HG03139 (cell line): ENCODE measurements around the gene CRTC3.

Experiments
- ATAC-seq: cut with Tn5 transposase; IDR thresholded peaks from one replicate; pipeline ENCODE4 v1.9.1; 2021; ENCODE audit not compliant: unreplicated experiment

The CRTC3 gene

DNA sequence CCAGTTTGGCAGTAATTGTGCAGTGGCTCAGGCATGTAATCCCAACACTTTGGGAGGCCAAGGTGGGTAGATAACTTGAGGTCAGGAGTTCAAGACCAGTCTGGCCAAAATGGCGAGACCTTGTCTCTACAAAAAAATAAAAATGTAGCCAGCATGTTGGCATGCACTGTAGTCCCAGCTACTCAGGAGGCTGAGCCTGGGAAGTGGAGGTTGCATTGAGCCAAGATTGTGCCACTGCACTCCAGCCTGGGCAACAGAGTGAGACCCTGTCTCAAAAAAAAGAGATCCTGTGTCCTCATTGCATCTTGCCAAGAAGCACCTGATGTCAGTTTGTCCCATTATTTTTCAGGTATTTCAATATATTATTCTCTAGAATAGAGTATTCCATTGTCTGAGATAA, 61.8 kb downstream of the CRTC3 start:
- ATAC-seq, result no peak

DNA sequence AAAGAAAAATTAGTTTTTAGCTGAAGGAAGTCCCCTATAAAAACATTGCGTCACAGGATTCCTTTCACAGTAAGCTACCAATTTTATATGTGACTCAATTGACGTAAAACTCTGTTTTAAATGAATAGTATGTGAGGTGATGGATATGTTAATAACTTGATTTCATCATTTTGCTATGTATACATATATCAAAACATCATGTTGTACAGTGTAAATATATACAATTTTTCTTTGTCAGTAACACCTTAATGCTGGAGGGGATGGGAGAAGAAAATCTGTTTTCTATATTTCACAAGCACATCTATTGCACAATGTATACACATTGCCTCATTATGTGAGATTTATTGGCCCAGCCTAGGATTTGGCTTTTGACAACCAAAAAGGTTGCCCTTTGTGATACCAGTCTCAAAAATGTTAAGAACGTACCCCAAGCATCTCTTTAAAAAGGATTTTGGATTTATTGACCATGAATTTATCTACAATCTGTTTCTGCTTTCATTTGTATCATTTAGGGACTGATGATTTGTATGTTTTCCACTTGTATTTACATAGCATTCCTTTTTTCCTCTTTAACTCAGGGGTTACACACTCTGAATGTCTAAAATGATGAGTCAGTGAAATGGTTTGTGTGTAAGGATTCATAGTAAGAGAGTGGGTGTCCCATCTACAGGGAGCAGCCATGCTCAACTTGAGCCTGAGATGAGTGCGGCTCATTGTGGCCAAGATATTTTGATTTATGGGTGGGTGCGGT, 62.6 kb downstream of the CRTC3 start:
- no peak for ATAC-seq

- no peak for ATAC-seq
Measured at GRCh38 chr15:90593499-90594158, 63.9 kb downstream of the CRTC3 start.

- peak; percentile 36 for ATAC-seq
Measured at GRCh38 chr15:90594301-90594738, 64.6 kb downstream of the CRTC3 start.

DNA sequence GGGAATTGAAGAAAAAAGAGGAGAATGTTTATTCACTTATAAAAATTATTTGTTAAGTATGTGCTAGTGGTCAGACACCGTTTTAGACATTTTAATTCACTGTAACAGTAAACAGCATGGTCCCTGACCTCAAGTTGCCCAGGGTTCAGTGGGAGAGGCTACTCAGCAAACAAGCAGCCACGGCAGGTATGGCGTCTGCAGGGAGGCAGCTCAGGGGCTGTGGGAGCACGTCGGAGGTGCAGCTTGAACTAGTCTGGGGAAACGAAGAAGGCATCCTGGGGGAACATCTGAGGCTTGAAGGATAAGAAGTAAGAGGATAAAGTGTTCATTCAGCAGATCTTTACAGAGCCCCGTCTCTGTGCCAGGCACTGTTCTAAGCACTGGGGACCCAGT, 66.0 kb downstream of the CRTC3 start:
- peak; percentile 26 for ATAC-seq

DNA sequence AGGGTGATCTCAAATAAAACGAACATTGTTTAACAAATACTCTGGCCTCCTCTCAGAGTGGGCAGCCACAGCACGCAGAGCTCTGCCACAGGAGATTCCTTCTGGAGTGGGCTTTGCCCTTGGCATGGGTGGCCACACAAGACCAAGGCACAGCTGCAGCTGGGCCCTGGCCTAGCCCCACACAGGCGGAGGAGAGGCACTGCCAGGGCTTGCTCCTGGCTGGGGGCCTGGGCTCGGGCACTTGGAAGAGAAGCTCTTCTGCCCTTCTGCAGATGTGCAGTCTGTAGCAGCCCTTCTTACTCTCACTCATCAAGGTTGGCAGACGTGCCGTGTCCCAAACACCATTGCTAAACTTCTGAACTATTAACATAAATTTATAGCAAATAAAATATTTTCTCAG, 67.2 kb downstream of the CRTC3 start:
- ATAC-seq, result no peak

DNA sequence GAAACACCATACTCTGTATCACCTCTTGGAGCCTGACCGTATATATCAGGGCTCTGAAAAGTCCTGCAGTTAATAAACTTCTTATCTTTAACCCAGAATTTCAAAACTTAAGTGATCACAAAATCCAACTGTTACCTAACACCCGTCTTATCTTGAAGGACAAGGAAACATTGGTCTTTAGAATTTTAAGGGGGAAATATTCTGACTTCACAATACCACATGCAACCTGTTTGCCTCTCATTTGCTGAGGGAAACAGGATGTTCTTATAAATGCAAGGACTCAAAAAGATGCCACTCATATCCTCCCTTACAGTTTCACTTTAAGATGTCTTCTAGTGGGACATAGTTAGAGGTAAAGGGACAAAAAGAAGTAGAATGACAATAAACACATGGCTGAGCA, 67.9 kb downstream of the CRTC3 start:
- peak; percentile 15 for ATAC-seq

DNA sequence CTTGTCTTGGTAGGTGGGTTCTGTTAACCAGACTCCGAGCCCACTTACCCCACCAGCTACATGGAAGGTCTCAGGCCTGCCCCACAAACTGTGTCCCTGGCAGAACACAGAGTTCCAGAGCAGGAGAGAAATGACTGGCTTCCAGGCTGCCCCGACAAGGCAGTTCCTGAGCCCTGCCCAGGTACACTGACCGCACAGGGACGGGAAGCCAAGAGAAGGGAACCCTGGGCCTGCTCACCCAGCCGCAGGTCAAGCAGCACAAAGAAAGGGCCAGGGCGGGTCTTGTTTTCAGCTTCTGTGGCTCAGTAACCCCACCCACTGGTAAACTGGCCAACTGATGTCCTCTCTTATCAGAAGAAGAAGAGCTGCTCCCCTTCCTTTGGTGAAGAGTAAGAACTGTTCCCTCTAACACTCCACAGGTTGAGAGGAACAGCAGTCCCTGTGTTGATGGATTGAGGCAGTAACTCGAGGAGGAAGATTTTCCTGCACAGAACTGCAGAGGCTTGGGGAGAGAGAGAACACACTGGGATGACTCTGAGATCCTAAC, 68.4 kb downstream of the CRTC3 start:
- ATAC-seq, result peak; percentile 38

DNA sequence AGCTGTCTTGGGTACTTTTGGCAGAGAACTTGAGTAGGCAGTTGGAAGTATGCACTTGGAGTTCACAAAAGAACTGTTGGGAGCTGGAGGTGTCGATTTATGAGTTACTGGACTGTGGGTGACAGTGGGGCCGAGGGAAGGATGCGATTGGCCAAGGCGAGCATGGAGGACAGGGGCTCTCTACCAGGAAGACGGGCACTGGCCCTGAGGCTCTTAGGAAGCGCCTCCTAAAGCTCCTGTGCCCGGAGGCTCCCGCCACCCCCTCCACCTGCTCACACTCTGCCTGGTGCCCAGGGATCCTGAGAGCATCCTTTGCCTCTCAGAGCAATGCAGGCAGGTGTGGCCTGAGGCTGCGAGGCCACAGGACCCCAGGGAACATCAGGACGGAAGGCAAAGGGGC, 69.0 kb downstream of the CRTC3 start:
- no peak for ATAC-seq

- no peak for ATAC-seq
Measured at GRCh38 chr15:90599116-90599515, 69.4 kb downstream of the CRTC3 start.

GRCh38 chr15:90599644-90600043, 69.9 kb downstream of the CRTC3 start:
- no peak for ATAC-seq

DNA sequence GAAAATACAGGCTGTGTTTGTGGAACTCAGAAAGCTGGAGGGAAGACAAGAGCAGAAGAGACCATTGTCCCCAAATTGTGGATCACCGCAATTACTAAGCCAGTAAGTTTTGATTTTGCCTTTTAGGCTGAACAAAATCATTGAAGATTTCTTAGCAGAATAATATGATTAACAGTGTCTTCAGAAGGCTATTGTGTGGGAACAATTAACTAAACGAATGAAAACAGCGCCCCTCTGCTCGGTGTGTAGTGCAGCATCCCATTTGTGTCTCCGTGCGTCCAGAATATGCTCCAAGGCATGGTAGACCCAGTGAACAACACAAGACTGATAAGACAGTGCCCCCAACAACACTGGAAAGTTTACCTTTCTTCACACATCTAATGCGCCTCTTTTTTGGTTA, 71.2 kb downstream of the CRTC3 start:
- no peak for ATAC-seq

GRCh38 chr15:90603893-90604292, 74.2 kb downstream of the CRTC3 start:
- no peak for ATAC-seq

GRCh38 chr15:90606641-90607040, 76.9 kb downstream of the CRTC3 start:
- no peak for ATAC-seq

DNA sequence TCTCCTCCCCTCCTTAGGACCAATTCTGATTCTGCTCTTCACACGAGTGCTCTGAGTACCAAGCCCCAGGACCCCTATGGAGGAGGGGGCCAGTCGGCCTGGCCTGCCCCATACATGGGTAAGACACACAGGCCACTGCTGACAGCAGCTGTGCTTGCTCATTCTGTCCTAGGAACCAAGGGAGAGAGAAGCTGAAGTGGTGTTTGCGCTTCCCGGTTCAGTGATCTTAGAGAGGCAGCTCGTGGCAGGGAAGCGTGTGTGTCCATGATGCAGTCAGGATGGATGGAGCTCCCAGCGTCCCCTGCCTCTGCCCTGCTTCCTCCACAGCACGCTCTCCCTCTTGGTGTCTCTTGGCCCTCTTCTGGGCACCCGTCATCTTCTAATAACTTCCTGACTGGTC, 77.6 kb downstream of the CRTC3 start:
- ATAC-seq, result no peak

- ATAC-seq, result no peak
Measured at GRCh38 chr15:90609242-90610180, 79.8 kb downstream of the CRTC3 start.

- no peak for ATAC-seq
Measured at GRCh38 chr15:90610190-90610589, 80.5 kb downstream of the CRTC3 start.

DNA sequence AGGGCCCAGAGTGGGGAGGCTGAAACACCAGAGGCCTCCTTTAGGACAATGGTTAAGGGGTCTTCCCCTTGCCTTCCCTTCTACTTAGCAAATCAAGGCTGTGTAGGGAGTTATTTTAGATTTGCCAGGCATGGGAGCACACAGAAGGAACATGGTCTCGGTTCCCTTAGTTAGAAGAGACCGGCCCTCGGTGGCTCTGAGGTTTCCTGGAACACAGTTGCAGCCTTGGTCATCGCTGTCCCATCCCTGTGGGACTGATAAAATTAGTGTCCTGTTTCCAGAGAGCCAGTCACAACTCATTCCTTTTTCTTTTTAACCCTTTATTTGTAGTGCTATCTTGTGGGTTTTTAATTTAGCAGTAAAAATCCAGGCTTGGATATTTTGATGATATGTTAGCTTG, 81.4 kb downstream of the CRTC3 start:
- no peak for ATAC-seq

DNA sequence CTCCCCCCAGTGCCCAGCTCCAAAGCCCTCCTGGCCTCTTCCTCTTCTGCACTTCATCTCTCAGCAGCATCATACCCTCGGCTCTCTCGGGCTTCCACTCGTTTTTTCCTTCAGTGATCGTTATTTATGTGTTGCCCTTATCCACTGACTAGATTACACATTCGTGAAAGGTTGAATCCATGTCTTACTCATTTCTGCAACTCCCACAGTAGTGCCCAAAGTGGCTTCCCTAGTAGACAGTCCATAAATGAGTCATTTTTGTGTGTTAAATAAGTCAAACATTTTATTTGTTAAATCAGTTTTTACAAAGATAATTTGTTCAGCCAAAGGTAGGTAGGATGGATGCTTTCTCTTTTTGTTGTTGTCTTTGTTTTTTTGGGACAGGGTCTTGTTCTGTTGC, 87.4 kb downstream of the CRTC3 start:
- no peak for ATAC-seq

GRCh38 chr15:90617668-90618097, 88.0 kb downstream of the CRTC3 start:
- no peak for ATAC-seq
